GM18505 (cell line): Measurements from ENCODE around the gene COPS8.

Source experiments
- ATAC-seq: cut with Tn5 transposase; IDR thresholded peaks from one replicate; pipeline ENCODE4 v1.9.1; 2021; ENCODE audit not compliant: unreplicated experiment
- POLR2A ChIP-seq: IDR thresholded peaks from 4 replicates; pipeline ENCODE4 v1.6.1; 2011; ENCODE audit warnings: borderline replicate concordance; ENCODE audit not compliant: insufficient read depth, insufficient read length; ENCODE audit errors: extremely low read depth

Gene COPS8

DNA sequence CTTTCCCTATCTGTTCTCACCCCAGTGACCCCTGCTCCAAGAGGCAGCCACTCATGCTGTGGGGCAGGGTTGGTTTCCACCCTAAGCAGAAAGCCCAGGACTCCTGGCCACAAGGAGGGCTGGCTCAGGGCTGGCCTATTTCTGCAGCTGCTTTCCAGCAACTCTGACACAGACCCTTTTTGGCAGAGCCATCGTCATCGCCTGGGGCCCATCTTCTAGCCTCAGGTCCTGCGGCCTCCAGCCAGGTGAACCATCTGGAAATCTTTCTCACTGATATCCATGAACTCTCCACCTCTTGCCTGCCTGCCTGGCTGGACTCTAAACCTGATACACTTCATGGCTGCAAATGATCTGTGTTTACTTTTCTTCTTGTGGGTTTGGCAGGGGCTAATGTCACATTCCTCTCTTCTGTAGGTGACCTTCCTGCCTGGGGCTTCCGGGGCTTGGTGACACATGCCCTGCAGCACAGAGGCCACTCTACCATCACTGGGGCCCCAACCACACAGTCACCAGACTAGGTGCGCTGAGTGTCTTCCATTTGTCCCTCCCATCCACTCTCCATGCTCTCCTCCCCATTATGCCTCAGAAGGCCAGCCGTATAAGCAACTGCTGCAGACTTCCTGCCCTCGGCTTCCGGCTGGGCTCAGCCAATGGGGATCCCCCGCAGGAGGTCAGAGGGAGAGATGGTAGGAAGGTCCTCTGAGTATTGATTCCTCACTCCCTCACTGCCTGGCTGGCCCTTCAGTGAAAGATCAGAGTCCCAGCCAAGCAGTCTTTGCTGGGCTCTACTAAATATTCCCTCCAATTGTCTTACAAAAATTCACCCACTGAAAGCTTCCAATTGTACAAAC, 9.7 kb upstream of the COPS8 start:
- no peak for ATAC-seq
- TF ChIP-seq POLR2A = no peak

DNA sequence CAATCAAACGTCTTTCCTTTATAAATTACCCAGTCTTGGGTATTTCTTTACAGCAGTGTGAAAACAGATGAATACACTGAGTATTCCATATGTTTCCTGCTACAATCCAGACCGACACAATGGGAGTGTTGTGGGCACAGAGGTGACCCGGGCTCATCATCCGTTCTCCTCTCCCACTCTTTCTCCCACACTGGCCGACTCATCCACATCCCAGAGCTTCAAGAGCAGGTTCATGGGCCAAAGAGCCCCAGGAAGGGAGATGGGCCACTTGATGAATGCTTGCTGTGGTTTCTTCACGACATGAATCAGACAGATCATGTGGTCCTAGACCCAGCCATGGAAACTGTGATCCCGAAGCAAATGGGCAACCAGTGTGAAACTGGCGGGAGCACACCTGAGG, 4.1 kb upstream of the COPS8 start:
- ATAC-seq = no peak

DNA sequence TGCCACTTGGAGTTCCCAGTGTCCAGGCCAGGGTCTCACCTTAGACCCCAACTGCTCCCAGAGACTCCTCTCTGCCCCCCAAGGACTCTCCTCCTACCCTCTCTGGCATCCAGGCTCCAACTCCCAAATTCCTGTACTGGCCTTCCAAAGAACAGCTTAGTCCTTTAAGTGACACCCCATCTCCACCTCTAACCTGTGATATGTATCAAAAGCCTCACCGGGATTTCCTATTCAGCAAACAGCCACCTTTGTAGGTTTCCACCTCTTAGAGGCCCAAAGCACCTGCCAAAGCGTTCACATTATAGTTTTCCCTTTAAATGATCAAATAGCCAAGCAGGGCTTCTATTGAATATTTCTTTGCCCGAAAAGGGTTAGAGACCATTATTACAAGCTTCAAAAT, 2.7 kb upstream of the COPS8 start:
- no peak for TF ChIP-seq POLR2A
- ATAC-seq = no peak

More for the DNA sequence above, 4.1 kb upstream of the COPS8 start:
- no peak for TF ChIP-seq POLR2A

GRCh38 chr2:237084444-237084843, 1.2 kb upstream of the COPS8 start:
- TF ChIP-seq POLR2A = no peak
- no peak for ATAC-seq

- no peak for TF ChIP-seq POLR2A
- no peak for ATAC-seq
Measured at GRCh38 chr2:237090906-237091305, 5.2 kb downstream of the COPS8 start.

- ATAC-seq = no peak
- TF ChIP-seq POLR2A = no peak
Measured at GRCh38 chr2:237091779-237092436, 6.2 kb downstream of the COPS8 start.

- TF ChIP-seq POLR2A = no peak
- no peak for ATAC-seq
Measured at GRCh38 chr2:237092506-237092905, 6.8 kb downstream of the COPS8 start.

DNA sequence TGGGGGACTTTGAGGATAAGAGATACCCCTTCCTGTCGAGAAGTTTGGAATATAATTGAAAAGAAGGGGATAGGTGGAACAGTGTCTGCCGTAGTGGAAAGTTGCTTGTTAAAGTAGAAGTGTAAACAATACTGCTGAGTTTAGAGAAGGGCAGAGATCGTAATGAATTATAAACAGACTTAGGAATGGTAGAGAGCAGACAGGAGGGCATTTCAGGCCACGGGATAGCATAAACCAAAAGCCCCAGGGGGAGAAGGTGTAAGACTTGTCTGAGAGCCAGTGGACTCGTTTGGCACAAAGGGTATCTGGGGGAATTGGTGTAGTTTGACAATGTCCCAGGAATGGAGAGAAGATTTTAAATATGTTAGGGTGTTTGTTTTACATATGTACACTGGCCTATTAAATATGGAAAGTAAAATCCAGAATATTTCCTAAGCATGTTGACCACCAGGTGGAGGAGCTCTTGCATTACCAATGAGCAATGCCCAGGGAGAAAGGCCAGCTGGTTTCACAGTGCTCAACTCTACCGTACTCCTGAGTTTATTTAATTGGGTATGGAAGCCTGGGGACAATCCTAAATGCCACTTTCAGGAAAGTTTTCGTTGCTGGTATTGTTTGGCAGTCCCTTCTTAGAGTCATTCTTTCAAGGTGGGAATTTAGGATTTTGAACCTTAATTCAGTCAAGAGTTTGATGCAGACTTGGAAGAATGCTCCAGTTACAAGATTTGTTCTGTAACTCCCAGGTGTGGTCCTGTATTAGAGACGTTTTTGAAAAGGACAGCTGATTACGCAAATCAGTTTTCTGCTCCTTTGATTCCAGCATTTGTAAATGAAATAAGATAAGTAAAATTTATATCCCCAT, 7.5 kb downstream of the COPS8 start:
- no peak for ATAC-seq
- TF ChIP-seq POLR2A = no peak

DNA sequence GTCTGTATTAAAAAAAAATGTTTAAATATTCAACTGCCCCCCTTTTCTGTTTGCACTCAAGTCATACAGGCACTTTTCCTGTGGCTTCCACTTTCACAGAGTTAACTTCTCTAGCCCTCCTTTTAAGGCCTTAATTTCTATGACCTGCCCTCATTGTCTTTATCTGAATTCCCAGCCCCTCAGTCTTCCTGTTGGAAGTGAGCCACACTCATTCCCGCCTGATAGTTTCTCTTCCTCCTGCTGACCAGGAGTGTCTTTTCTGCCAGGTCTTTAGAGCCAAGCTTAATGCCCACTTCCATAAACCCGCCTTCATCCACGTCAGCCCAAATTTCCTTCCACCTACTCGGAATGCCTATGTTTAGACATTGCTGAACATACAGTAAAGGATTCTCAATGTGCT, 10.5 kb downstream of the COPS8 start:
- TF ChIP-seq POLR2A = no peak
- no peak for ATAC-seq

- ATAC-seq = no peak
- TF ChIP-seq POLR2A = no peak
Measured at GRCh38 chr2:237096911-237097310, 11.2 kb downstream of the COPS8 start.

GRCh38 chr2:237097326-237097910, 11.7 kb downstream of the COPS8 start:
- ATAC-seq = no peak
- no peak for TF ChIP-seq POLR2A

DNA sequence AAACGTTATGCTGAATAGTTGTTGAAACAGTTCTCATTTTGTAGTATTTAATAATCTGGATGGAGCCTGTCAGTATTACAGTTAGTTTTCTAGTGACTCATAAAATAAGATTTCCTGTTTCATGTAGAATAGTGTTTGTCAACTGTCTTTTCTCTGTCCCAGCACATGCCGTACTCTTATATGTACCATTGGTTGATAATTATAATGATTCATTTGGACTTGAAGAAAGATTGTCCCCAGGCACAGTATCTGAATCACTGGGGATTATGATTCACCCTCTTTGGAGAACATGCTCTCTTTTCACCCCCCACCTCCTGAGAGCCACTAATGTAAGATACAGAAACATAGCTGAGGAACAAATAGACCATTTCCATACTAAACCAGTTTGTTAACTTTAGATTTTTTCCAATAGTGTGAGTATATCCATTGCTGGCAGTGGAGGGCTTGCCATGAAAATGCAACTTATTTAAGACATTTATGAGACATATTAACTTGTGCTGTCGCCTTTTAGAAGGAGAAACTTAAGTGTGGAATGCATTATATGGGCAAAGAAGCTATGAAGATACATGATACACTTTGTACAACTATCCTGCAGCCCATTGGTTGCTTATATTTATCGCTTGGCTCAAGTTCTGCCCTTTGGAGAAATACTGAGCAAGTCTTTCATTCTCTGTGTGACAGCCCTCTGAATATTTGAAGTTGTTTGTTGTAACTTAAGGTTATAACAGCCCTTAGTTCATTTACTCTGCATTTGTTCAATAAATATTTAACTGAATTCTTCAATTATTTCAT, 12.4 kb downstream of the COPS8 start:
- TF ChIP-seq POLR2A = no peak

More for the DNA sequence above, 12.4 kb downstream of the COPS8 start:
- no peak for ATAC-seq
